ENCODE data around the gene PHKG1. TPM values are rescaled to one million over a fixed set of nuclear protein-coding genes. Genes with fewer than 3 reads are reported as not detected.
"Not testable (repeated sequence)": the region's sequence is repeated elsewhere in the genome, so short reads cannot be mapped to it uniquely, and the experiment has no call there.

Gene PHKG1
- total RNA-seq, 1 donor from 2014 or later: not detected

DNA sequence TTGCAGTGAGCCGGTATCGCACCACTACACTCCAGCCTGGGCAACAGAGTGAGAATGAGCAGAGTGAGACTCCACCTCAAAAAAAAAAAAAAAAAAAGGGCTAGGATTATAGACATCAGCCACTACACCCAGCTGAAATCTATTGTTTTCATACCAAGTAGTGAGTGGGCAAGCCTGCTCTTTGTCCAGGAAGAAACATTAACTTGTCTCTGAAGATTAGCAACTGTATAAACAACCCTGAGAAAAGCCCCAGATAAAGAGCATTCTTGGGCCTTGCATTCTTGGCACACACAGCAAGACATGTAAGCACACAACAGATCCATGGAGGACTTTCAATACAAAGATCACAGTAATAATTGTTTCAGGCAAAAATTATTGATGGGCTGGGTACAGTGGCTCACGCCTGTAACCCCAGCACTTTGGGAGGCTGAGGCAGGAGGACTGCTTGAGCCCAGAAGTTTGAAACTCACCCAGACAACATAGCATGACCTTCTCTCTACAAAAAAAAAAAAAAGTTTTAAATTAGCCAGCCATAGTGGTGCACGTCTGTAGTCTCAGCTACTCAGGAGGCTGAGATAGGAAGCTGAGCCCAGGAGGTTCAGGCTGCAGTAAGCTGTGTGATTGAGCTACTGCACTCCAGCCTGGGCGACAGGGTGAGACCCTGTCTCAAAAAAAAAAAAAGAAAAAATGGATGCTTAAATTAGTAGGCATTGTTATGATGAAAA is 45.9 kb downstream of the PHKG1 start:
- no peak overlapping the region for H3K4me3 ChIP-seq (ENCODE audit: low read depth, low read length)
- peak; percentile 91 for DNase-seq (ENCODE audit: low read depth)
- TF ChIP-seq, protein P1, sequence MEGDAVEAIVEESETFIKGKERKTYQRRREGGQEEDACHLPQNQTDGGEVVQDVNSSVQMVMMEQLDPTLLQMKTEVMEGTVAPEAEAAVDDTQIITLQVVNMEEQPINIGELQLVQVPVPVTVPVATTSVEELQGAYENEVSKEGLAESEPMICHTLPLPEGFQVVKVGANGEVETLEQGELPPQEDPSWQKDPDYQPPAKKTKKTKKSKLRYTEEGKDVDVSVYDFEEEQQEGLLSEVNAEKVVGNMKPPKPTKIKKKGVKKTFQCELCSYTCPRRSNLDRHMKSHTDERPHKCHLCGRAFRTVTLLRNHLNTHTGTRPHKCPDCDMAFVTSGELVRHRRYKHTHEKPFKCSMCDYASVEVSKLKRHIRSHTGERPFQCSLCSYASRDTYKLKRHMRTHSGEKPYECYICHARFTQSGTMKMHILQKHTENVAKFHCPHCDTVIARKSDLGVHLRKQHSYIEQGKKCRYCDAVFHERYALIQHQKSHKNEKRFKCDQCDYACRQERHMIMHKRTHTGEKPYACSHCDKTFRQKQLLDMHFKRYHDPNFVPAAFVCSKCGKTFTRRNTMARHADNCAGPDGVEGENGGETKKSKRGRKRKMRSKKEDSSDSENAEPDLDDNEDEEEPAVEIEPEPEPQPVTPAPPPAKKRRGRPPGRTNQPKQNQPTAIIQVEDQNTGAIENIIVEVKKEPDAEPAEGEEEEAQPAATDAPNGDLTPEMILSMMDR (conservative IDR thresholded peaks at IDR 0.05; ENCODE audit: low read depth, low read length): no peak

DNA sequence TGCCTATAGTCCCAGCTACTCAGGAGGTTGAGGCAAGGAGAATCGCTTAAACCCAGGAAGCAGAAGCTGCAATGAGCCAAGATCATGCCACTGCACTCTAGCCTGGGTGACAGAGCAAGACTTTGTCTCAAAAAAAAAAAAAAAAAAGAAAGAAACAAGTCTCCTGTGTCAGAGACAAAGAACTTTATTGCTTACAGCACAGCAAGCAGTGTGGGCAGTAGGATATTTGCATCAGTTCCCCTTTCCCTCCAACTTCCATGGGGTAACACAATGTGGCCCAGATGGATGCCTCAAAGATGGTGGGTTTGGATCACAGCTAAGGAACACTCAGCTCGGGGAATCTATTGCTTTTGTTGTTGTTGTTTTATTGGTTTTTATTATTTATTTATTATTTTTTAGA is 47.0 kb downstream of the PHKG1 start:
- not testable (repeated sequence) for DNase-seq (ENCODE audit: low read depth); H3K4me3 ChIP-seq (ENCODE audit: low read depth, low read length)

DNA sequence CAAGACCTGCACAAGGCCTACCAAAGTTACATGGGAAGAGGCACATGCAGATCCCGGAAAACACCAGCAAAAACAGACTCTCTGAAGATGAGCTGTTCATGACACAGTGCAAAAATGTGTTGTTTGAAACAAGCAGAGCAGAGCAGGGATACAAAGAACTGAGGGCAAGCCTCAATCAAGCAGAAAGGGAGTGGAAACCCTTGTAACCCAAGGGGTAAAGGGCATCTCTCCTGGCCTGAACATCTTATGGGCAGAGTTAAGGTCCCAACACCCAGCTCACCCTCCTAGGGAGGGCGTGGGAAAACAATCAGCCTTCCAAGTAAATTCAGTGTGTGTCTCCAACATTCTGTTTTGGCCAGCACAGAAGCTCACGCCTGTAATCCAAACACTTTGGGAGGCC is 52.0 kb downstream of the PHKG1 start:
- TF ChIP-seq, protein P1 (conservative IDR thresholded peaks at IDR 0.05; ENCODE audit: low read depth, low read length): no peak
- peak; percentile 90 for DNase-seq (ENCODE audit: low read depth)
- H3K4me3 ChIP-seq (ENCODE audit: low read depth, low read length): no peak overlapping the region

DNA sequence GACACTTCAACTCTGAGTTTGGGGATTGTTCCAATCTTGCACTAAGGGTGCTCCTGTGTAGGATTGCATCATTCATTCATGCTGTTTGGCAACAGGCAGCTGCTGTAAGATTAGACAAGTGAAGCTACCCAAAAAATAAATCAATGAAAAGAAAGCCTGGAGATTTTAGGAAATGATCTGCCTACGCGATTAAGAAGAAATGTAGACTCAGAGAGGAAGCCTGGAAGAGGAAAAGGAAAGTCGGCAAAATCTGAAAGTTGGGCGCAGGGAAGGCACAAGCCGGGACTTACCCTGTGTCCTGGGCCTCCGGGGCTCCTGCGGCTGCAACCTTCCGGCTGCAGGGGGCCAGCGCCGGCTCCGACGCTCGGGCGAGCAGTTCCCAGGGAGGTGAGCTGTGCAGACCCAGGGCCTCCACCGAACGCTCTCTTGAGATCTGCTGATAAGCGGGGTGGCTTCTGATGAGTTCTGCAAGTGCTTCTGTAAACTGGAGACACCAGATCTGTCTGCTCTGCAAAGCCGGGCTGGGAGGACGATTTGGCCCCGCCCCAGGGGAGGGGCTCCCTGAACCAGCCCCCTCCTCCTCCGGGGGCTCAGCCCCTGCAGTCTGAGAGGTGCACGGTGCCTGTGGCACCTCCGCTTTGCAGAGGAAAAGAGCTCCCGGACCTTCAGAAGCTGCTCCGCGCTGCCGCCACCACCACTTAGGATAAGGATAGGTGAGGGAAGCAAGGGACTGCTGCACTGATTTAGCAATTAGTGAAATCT is 58.9 kb downstream of the PHKG1 start:
- TF ChIP-seq, protein P1 (conservative IDR thresholded peaks at IDR 0.05; ENCODE audit: low read depth, low read length): peak; percentile 48
- no peak for DNase-seq (ENCODE audit: low read depth)
- H3K4me3 ChIP-seq (ENCODE audit: low read depth, low read length): peak overlapping the region; percentile 75

DNA sequence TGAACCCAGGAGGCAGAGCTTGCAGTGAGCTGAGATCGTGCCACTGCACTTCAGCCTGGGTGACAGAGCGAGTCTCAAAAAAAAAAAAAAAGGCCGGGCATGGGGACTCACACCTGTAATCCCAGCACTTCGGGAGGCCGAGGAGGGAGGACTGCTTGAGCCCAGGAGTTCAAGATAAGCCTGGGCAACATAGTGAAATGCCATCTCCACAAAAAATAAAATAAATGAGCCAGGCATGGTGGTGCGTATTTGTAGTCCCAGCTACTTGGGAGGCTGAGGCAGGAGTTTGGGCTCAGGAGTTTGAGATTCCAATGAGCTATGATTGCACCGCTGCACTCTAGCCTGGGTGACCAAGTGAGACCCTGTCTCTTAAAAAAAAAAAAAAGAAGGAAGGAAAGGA is 60.2 kb downstream of the PHKG1 start:
- peak overlapping the region; percentile 75 for H3K4me3 ChIP-seq (ENCODE audit: low read depth, low read length)

DNA sequence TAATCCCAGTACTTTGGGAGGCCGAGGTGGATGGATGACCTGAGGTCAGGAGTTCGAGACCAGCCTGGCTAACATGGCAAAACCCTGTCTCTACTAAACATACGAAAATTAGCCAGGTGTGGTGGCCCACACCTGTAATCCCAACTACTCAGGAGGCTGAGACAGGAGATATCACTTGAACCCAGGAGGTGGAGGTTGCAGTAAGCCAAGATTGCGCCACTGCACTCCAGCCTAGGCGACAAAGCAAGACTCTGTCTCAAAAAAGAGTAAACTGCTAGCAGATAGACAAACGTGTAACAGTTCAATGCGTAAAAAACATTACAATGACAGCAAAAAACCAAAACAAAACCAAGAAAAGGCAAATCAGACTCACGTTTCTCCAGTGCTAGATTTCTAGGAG is 61.2 kb downstream of the PHKG1 start:
- H3K4me3 ChIP-seq (ENCODE audit: low read depth, low read length); DNase-seq (ENCODE audit: low read depth): not testable (repeated sequence)

More for the DNA sequence above, 60.2 kb downstream of the PHKG1 start:
- DNase-seq (ENCODE audit: low read depth): not testable (repeated sequence)

DNA sequence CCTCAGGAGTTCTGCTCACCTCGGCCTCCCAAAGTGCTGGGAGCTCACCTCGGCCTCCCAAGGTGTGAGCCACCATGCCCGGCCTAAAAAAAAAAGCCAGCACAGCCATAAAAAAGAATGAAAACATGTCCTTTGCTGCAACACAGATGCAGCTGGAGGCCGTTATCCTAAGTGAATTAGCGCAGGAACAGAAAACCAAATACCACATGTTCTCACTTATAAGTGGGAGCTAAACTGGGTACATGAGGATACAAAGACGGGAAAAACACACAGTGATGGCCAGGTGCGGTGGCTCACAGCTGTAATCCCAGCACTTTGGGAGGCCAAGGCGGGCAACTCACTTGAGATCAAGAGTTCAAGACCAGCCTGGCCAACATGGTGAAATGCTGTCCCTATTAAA is 62.4 kb downstream of the PHKG1 start:
- no peak overlapping the region for H3K4me3 ChIP-seq (ENCODE audit: low read depth, low read length)
- TF ChIP-seq, protein P1 (conservative IDR thresholded peaks at IDR 0.05; ENCODE audit: low read depth, low read length): no peak
- no peak for DNase-seq (ENCODE audit: low read depth)

Other genes starting within 250 kb of the PHKG1 start
- not detected in 2 replicates for gene SEPTIN14, start 230.2 kb downstream of the PHKG1 start, total RNA-seq
- 2.4 and 2.6 TPM in 2 replicates for gene ZNF713, start 205.5 kb downstream of the PHKG1 start, total RNA-seq
- gene MRPS17, start 141.1 kb downstream of the PHKG1 start, total RNA-seq: 11.5 and 17.9 TPM in 2 replicates
- gene NIPSNAP2, start 128.4 kb downstream of the PHKG1 start, total RNA-seq: 74.2 and 98.4 TPM in 2 replicates
- gene PSPH, start 41.5 kb downstream of the PHKG1 start, total RNA-seq: 38.6 and 55.2 TPM in 2 replicates
- 272 and 308 TPM in 2 replicates for gene CCT6A, start 41.2 kb downstream of the PHKG1 start, total RNA-seq
- 72.1 and 102 TPM in 2 replicates for gene SUMF2, start 28.7 kb downstream of the PHKG1 start, total RNA-seq
- gene CHCHD2, start 13.5 kb upstream of the PHKG1 start, total RNA-seq: 664 and 882 TPM in 2 replicates
- 0.65 and 3.1 TPM in 2 replicates for gene NUPR2, start 23.5 kb upstream of the PHKG1 start, total RNA-seq

All from epithelial cell of proximal tubule (primary cell).